D341Med (cell line): ENCODE measurements around the gene TRRAP.

Experiments
- DNase-seq: peaks from one replicate; pipeline ENCODE4 v3.0.0; 2012; ENCODE audit warnings: low spot score

The TRRAP gene

GRCh38 chr7:98991141-98991540, 112.8 kb downstream of the TRRAP start:
- no peak for DNase-seq

- DNase-seq, result peak; percentile 16
Measured at GRCh38 chr7:98992076-98992475, 113.7 kb downstream of the TRRAP start.

- DNase-seq, result peak; percentile 39
Measured at GRCh38 chr7:98993024-98993897, 114.9 kb downstream of the TRRAP start.

GRCh38 chr7:98994046-98994944, 116.0 kb downstream of the TRRAP start:
- no peak for DNase-seq

GRCh38 chr7:98995111-98995510, 116.8 kb downstream of the TRRAP start:
- DNase-seq, result no peak

GRCh38 chr7:98995523-98996149, 117.3 kb downstream of the TRRAP start:
- no peak for DNase-seq

- DNase-seq, result no peak
Measured at GRCh38 chr7:98996150-98996552, 117.8 kb downstream of the TRRAP start.

- DNase-seq, result no peak
Measured at GRCh38 chr7:98997846-98998245, 119.5 kb downstream of the TRRAP start.

- DNase-seq, result no peak
Measured at GRCh38 chr7:98998821-98999725, 120.7 kb downstream of the TRRAP start.

- DNase-seq, result peak; percentile 8
Measured at GRCh38 chr7:99000196-99000903, 122.0 kb downstream of the TRRAP start.

- no peak for DNase-seq
Measured at GRCh38 chr7:99000904-99001465, 122.7 kb downstream of the TRRAP start.

GRCh38 chr7:99001482-99002147, 123.3 kb downstream of the TRRAP start:
- no peak for DNase-seq

GRCh38 chr7:99002148-99002826, 124.0 kb downstream of the TRRAP start:
- DNase-seq, result no peak

GRCh38 chr7:99002827-99003212, 124.5 kb downstream of the TRRAP start:
- DNase-seq, result peak; percentile 20

GRCh38 chr7:99003419-99003818, 125.1 kb downstream of the TRRAP start:
- DNase-seq, result peak; percentile 20

GRCh38 chr7:99004216-99004615, 125.9 kb downstream of the TRRAP start:
- DNase-seq, result peak; percentile 14

GRCh38 chr7:99004781-99005500, 126.6 kb downstream of the TRRAP start:
- peak; percentile 9 for DNase-seq

- DNase-seq, result no peak
Measured at GRCh38 chr7:99005776-99006175, 127.4 kb downstream of the TRRAP start.
